Stimulated activated CD4-positive, alpha-beta T cell treated with anti-CD3 and anti-CD28 coated beads, Interleukin-12 subunit alpha, Interleukin-12 subunit beta, amount 100 ng/mL, for 24 hours (primary cell): Measurements from ENCODE around the gene LOXHD1.

Experiments used
- DNase-seq, 2 experiments: peaks; one replicate each; pipeline ENCODE4 v3.0.0-alpha.2; 2020; ENCODE audit warnings: low read depth in 2 of 2

Gene LOXHD1

DNA sequence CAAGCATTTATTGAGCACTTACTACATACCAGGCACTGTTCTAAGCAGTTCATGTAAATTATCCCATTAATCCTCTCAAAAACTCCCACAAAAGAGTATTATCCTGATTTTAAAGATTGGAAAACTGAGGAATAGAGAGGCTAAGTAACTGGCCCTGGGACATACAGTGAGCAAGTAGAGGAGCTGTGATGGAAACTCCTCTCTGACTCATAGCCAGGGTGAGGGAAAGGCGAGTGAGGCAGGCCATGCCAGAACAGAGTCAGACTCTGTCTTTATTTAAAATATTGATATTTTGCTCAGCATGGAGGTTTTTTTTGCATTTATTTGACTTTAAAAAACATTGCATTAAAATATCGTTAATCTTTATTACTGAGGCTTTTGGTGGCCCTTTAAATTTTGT lies 208.0 kb downstream of the LOXHD1 start:
- no peak for DNase-seq

- no peak for DNase-seq
Measured at GRCh38 chr18:46448347-46448746, 208.7 kb downstream of the LOXHD1 start.

DNA sequence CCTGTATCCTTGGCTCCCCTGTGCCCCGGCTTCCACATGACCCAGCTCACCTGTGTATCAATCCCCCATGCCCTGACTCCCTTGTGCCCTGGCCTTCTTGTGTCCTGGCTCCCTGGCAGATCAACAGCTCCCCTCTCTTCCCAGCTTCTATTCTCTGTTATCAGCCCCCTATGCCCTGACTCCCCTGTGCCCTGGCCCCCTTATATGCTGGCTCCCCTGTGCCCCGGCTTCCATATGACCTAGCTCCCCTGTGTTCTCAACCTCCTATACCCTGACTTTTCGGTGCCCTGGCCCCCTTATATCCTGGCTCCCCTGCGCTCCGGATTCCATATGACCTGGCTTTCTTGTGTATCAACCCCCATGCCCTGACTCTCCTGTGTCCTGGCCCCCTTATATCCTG lies 209.2 kb downstream of the LOXHD1 start:
- DNase-seq: no peak

GRCh38 chr18:46447323-46447722 lies 209.7 kb downstream of the LOXHD1 start:
- DNase-seq: no peak

DNA sequence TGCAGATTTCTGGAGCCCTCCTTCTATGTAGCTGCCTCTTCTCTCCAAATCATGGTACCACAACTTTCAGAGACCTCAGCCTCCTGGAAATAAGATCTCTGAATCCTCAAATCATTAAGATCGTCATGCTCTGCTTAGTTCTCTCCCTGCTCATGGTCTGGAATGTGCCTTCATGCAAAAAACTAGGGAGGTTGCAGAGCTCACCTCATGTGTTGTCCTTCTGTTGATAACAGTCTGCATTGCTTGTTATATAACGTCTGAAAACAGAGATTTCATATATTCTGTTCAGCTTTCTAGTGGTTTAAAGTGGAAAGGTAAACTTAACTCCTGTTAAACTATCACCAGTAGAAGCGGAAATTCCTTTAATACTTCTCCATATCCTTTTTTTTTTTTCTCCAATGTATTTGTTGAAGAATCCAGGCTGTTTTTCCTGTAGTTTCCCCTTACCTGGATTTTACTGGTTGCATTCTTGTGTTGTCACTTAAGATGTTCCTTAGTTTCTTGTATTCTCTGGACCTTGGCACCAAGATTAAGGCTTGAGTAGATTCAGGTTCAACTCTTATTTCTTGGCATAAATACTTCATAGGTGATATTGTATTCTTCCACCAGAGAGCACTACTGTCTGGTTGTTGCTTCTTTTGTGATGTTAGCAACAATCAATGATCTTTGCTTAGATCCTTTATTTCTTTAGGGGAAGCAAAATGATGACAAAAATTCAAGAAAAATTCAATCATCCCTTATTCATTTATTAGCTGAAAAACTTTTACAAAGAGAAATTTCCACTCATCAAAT lies 211.3 kb downstream of the LOXHD1 start:
- no peak for DNase-seq

DNA sequence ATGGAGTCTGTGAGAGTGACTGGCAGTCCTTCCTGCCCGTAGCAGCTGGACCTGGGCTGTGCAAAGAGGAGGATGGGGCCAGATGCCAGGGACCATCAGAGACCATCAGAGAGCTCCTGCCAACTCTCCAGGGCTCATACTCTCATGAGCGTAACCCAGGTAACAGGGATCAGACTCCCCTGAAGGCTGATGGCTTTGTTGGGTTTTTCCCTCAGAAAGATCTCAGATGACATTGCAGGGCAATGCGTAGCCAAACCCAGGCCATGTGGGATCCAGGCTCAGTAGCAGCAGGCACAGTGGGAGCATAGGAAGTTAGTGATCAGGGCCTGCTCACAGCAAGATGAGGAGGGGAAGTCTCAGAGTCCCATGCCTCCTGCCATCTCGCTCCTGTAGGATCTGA lies 218.0 kb downstream of the LOXHD1 start:
- DNase-seq: no peak

- no peak for DNase-seq
Measured at GRCh38 chr18:46437061-46437460, 220.0 kb downstream of the LOXHD1 start.

GRCh38 chr18:46436621-46437020 lies 220.4 kb downstream of the LOXHD1 start:
- DNase-seq: no peak

DNA sequence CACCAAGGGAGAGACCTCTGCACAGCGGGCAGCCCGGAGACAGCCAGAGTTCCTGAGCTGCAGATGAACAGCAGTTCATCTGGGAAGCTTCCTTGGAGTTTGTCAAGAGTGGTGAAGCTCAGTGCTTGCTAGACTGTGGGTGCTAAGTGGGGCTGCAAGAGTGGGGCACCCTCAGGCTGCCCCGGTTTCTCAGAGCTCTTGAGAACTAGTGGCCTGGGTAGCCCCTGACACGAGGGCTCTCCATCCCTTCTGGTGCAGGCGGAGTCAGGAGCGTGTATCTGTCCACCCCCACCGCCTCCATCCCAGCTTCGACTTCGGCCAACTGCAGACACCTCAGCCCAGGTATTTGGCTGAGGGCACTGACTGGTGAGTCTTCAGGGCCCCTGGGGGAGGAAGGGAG lies 222.0 kb downstream of the LOXHD1 start:
- DNase-seq: no peak

- no peak for DNase-seq
Measured at GRCh38 chr18:46434629-46435028, 222.4 kb downstream of the LOXHD1 start.

- DNase-seq: no peak
Measured at GRCh38 chr18:46433121-46433826, 223.7 kb downstream of the LOXHD1 start.

GRCh38 chr18:46431522-46432171 lies 225.4 kb downstream of the LOXHD1 start:
- no peak for DNase-seq

- DNase-seq: no peak
Measured at GRCh38 chr18:46429649-46430224, 227.3 kb downstream of the LOXHD1 start.

GRCh38 chr18:46429130-46429529 lies 227.9 kb downstream of the LOXHD1 start:
- no peak for DNase-seq

- DNase-seq: no peak
Measured at GRCh38 chr18:46428368-46428767, 228.7 kb downstream of the LOXHD1 start.

DNA sequence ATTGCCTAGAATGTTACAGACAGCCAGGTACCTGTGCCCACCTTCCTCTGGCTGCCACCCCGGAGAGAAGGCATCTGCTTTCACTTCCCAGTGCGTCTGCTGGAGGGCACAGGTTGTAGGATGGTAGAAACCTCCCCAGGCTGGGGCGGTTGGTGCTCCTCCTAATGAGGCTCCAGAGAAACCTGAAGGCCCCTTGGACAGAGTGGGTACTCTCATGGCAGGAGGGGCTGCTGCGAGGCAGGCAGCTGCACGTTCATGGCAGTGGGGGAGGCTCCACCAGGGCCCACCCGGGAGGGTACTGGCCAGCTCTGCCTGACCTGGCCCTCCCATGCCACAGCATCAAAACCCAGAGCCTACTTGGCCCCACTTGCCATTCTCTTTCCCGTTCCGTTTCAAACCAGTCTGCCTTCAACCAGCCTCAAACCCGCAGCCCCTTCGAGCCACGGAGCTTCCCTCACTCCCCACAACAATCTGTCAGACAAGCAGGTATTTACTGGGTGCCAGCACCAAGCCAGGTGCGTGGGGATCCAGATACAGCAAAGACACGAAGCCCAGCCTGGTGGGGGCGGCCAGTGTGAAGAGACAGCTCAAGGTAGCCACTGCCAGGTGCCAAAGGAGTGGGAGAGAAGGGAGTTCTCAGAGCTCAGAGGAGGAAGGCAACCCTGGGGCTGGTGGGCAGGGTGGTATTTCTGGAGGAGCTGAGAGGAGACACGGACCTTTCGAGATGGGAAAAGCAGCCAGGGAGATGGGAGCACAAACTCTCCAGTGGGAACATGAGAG lies 229.6 kb downstream of the LOXHD1 start:
- DNase-seq: no peak
